KBM-7 (cell line): ENCODE data around the gene FAM217B.
"Not testable (repeated sequence)": the region's sequence is repeated elsewhere in the genome, so short reads cannot be mapped to it uniquely, and the experiment has no call there.

ENCODE experiments used
- DNase-seq: peaks from one replicate; pipeline ENCODE4 v3.0.0-alpha.2; 2015
- in situ Hi-C: fragments of 300-500 bp; cut with MboI; formaldehyde crosslinking; loops from 2 replicates; pipeline ENCODE4 v1.14.3; 2020; ENCODE audit warnings: low sequenced_read_pairs, low pct_unique_long_range_greater_than_20kb, mixed read lengths

The FAM217B gene

DNA sequence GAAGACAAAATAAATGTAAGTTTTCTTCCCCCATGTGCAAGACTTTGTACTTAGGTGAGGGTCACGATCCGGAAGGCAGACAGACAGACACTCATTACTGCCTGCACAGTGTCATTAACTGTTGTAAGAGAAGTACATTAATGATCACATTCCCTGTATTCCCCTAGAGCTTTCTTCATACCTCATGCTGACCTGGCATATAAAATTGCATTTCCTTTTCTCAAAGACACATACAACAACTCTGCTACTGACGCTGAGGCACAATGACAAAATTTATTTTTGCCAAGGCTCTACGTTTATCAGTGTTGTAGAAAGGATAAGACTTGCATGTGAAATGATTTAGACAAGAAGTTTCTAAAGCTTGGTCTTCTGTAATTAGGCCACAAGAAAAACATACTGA is 3.8 kb upstream of the FAM217B start:
- no peak for DNase-seq
- in situ Hi-C loops = no loop called here

DNA sequence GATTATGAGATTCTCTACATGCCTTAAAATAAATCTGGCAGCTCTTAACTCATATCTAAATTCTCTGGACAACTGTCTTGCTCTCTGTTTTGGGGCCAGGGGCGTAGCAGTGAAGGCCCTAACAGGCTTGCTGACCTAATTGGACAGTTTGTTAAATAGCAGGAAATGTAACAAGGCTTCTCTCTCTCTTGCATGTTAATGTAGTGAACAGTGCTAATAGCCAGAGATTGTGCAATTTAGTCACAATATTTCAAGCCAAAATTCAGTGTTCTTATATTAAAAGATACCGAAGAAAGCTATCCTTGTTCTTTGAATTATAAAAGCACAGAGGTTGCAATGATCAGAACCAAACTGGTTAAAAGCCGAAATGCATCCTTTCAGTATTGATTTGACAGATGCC is 3.0 kb upstream of the FAM217B start:
- no peak for DNase-seq
- in situ Hi-C loops = no loop called here

DNA sequence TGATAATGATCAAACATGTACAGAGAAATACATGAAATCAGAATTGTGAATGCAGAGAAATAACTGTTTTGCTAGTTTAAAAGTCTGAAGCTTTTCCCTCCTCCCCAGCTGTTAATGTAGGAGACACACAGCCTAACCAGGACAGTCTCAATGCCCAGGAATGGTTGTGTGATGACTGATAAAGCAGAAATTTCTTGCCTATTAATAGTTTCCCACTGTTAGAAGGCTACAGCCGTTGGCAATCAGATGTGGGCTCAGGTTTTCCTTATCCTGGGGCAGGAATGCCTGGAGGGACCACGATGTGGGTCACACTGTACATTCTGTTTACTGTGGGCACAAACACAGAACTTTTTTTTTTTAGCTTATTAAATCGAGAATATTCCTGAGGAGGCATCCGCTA is 2.0 kb upstream of the FAM217B start:
- in situ Hi-C loops = no loop called here
- no peak for DNase-seq

DNA sequence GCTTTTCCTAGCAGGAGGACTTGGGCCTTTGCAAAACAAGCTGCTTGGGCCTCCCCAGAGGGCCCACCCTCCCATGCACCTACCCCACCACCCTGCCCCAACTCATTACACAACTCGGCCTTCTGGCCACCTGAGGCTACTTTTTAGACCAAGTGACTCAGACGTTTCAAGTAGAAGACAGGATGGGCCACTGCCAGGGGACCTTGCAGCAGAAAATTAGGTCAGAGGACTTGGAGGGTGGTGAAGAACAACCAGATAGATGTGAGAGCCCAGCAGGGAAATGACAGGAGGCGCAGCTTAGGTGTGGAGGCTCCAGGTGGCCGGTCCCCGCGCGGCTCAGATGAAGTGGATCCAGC is 1.5 kb upstream of the FAM217B start:
- no peak for DNase-seq
- in situ Hi-C loops = no loop called here

DNA sequence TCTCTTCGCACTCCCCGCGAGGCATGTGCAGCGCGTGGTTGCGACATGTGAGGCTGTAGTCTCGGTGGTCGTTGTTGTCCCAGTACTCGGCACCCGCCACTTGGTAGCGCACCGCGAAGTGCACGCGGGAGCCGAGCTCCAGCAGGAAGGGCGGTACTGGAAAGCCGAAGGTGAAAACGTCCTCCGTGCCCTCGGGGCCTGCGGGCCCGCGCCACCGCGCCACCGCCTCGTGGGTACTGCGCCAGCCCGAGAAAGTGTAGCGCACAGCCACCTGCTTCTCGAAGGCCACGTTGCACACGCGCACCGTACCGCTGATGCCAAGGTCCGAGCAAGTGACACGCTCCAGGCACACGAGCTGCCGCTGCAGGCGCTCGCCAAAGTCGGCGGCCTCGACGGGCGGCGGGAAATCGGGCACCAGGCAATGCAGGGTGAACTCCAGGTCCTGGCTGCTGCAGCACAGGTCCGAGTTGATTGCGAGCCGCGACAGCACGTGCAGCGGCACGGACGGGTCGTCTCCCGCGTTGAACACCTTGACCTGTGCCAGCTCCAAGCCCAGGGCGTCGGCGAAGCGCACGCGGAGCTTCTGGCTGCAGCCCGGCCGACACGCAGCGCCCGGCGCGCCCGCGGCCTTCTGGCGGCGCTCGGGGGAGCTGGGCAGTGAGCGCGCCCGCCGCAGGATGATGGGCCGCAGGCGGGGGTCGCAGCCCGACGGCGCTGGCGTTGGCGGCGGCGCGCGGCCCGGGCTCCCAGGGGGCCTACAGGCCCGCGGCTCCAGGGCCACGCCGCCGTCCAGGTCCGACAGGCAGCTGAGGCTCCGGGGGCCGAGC is 924 bp upstream of the FAM217B start:
- in situ Hi-C loops = no loop called here
- DNase-seq = no peak

DNA sequence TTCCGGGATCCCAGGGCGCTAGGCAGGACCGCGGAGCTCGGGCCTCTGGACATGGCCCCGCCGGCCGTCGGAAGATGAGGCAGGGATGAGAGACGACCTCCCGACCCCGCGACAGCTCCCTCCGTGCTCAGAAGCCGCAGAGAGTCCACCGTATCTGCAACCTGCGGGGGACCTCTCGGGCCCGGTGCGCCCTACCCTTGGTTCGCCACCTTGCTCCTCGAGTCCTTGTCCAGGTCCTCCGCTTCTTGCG is 385 bp upstream of the FAM217B start:
- in situ Hi-C loops = no loop called here
- no peak for DNase-seq

DNA sequence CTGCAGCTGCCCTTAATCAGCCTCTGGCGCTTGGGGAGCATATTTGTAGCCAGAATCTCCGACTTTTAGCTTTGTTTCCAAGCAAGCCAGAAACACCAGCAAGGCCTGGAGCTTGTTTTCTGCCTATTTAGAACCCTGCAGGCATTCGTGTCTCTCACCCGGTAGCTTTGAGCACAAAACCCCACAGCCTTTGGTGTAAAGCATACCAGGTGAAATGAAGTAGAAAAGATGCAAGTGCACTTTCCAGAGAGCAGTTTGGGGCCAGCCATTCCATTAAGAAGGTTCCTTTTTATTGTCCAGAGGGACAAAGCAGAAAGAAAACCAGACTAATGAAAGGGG is 736 bp downstream of the FAM217B start:
- DNase-seq = no peak
- in situ Hi-C loops = no loop called here

DNA sequence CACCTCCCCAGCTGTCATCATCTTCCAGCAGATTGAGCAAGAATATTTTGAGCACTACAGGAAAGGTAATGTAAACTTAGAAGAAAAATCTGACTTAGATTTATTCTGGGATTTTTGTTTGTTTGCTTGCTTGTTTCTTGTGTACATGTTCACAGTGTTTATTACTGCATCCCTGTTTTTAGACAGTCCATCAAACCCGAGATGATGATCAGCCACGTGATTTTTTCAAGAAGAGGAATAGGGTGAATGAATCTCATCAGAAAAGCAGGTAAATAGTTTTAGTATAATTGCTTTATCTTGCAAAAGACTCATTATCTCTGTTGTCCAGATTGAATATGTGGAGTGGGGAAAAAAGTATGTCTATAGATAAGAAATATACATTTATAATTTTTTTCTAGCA is 2.1 kb downstream of the FAM217B start:
- in situ Hi-C loops = no loop called here
- DNase-seq = no peak

DNA sequence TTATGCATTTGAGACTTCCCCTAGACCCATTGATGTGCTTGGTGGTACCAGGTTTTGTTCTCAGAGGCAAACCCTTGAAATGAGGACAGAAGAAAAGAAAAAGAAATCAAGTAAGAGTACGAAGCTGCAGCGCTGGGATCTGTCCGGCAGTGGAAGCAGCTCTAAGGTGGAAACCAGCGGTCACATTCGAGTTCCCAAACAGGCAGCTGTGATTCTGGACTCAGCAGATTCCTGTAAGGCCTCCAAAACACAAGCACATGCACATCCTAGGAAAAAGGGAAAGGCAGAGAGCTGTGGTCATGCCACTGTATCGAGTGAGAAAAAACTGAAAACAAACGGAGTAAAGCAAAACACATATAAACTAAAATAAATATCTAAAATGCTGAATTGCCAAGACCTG is 4.5 kb downstream of the FAM217B start:
- in situ Hi-C loops = no loop called here
- no peak for DNase-seq

DNA sequence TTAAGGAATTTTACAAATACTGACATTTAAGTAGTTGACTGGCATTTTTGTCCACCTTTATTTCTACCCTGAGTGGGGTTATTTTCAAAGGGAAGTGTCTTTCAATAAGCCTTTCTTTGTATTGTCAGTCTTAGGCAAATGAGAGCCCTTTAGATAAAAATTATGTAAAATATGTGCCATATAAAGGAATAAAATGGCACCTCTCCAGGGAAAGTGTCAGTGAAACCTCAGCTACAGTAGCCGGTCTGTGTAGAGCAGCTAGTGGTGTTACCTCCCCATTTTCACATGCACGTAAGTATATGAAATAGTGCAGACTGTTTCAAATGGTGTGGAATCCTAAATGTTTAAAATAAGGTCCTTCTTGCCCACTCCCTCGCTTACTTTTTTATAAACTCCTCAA is 5.0 kb downstream of the FAM217B start:
- DNase-seq = no peak

DNA sequence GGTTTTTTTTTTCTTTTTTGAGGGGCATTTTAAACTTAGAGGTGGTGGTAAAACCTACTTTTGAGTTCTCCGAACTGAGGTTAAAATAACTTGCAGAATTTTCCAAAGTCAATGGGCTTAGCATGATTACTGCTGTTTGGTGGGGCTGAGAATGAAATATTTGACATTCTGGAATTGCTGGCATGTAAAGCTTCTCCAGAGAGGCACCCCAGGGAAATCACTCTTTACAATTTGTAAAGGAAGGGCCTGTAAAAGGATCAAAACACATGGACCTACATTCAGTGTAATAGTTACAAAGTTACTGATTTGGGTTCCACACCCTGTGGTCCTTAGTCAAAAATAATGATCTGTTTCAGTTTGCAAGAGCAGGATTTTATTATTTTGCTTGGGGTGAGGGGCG is 5.5 kb downstream of the FAM217B start:
- in situ Hi-C loops = no loop called here
- DNase-seq = no peak

More for the DNA sequence above, 5.0 kb downstream of the FAM217B start:
- in situ Hi-C loops = no loop called here

DNA sequence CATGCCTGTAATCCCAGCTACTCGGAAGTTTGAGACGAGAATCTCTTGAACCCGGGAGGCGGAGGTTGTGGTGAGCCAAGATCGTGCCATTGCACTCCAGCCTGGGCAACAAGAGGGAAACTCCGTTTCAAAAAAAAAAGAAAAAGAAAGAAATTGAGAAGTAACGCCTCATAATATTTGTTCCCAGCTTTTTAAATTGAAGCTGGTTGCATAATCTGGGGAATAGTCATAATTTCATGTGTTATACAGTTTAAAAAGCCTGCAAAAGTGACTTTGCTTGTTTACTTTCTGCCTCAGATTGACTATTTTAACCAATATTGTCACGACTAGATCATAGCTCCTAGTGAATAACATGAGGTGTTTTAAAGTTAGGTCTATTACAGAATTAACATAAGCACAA is 7.2 kb downstream of the FAM217B start:
- in situ Hi-C loops = no loop called here
- no peak for DNase-seq

DNA sequence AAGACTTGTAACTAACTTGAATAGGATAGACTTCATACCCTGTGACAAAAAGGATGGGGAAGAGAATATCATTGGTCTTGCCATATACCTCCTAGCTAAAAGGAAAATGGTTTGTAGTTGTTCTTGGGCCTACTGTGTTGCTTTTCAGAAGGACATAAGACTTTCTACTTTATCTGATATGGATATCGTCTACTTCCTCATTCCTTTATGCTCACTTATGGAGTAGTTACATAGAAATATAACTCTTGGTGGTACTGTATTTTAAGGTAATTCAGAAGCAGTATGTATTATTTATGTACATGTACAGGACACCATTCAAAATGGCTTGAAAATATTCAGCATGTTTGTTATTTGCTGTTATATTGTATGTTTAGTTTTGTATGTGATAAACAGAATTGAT is 8.0 kb downstream of the FAM217B start:
- in situ Hi-C loops = no loop called here
- peak; percentile 45 for DNase-seq

DNA sequence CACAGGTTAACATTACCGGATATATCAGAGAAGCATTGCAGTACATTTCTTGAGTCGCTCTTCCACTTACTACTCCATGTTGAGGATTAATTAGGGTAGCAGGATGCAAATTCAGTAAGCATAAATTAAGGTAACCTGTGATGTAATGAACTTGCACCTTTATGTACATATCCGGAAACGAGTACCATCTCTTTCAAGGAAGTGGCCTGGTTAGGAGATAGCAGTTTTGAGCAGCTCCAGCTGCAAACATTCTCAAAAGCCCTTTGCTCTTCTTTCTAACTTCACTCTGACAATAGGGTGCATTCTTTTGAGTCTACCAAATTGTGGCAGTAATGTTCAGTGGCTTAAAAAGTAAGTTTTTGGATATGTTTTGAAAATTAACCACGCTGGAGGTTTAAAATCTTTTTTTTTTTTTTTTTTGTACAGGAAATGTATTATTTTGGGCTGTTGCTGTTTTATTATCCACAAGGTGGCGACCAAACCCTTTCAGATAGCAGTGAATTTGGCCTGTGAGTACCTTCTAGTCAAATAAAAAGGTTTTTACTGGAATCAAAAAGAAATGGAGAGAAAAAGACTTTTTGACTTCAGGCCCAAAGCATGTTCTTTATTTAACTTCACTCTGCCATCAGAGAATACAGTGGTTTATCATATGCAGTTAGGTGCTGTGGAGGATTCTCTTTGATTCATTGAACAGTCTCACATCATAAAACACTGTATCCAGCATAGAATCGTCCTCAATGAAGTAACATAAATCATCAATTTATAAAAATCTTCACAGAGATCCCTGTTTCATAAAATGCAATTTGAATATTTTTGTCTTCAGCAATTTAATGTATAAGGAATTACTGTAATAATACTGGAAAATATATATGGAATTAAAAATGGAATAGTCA is 8.9 kb downstream of the FAM217B start:
- DNase-seq = peak; percentile 70
- in situ Hi-C loops = no loop called here

DNA sequence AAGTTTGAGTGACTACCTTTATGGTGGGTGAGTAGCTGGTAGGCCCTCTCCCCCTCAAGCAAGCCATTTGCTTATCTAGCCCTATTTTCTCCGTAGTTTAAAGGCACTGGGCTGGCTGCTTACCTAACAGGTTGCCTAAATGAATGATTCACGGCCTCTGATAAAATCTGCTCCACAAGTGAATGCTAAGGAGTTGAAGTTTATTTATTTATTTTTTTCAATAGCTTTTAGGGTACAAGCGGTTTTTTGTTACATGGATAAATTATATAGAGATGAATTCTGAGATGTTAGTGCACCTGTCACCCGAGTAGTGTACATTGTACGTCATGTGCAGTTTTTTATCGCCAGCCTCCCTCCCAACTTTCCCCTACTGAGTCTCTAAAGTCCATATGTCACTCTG is 9.7 kb downstream of the FAM217B start:
- in situ Hi-C loops = no loop called here
- no peak for DNase-seq

DNA sequence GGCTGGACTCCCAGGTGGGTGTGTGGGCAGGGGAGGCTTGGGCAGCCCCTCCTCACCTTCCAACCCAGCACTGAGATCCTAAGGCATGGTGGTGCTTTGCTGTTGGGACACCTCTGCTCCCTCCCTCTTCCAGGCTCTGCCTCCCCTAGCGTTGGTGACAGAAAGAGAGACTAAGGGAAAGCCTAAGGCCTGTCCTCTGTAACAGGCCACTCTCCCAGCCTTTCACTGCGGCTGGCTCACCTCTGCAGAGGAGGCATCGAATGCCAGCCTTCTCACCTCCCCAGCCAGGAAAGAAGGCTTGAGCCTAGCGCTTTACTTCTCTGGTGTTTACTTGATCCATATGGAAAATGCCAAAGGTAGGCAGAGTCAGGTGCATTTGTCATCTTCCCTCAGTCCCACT is 14.5 kb downstream of the FAM217B start:
- in situ Hi-C loops = no loop called here

DNA sequence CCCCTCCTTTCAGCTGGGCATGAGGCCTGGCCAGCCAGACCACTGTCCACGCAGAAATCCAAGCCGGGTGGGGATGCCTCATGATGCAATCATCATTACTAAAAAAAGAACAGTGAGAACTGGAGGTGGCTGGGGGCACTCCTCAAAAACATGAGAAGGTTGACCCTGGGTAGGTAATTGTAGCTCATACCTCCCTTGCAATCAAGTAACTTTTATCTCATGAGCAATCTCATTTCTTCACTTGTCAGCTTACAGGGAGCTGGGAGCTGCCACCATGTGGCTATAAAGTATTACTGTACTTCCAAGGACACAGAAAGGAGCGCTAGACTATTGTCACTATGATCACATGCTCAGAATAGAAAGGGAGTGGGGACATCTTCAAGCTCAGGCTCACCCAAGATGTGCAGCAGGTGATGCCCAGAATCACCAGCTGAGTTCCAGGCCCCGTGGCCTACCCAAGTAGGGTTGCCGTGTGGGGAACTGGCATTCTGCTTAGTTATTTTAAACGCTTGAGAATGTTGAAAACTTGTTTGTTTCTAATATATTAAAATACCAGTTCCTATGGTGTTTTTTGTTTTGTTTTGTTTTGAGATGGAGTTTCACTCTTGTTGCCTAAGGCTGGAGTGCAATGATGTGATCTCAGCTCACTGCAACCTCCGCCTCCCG is 15.1 kb downstream of the FAM217B start:
- in situ Hi-C loops = no loop called here
- peak; percentile 58 for DNase-seq

More for the DNA sequence above, 14.5 kb downstream of the FAM217B start:
- DNase-seq = no peak

DNA sequence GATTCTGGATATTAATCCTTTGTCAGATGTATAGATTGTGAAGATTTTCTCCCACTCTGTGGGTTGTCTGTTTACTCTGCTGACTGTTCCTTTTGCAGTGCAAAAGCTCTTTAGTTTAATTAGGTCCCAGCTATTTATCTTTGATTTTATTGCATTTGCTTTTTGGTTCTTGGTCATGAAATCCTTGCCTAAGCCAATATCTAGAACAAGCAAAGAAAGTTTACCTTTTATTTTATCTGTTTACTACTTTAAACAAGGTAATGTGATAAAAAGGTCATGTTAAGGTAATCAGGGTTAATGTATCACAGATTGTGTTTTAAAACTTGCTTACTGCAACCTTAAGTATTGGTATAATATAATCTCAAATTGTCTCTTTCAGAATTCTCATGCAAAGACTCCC is 17.4 kb downstream of the FAM217B start:
- in situ Hi-C loops = not testable (repeated sequence)

DNA sequence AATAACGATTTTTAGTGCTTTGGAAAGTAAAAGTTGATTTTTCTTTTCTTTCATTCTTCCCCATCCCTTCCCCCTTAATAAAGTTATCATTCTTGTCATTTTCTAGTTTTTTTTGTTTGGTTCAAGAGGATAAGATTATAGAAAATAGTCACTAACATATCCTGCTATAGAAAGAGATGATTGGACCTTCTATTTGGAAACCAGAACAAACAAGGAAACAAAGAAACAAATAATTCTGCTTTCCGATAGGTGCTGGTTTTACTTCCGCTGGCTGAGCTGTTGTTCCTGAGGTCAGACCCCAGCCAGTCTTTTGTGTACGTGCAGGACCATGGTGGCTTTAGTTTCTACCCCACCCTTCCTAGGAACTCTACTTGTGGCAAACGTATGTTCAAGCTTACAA is 17.9 kb downstream of the FAM217B start, which contains the start of gene CDH26:
TSS of gene CDH26 (plus strand) at position 301 of the 400 bp plus-strand sequence. CDS start 304 bp downstream, outside the sequence.
- DNase-seq = no peak
- in situ Hi-C loops = no loop called here

More for the DNA sequence above, 17.4 kb downstream of the FAM217B start:
- DNase-seq = not testable (repeated sequence)

DNA sequence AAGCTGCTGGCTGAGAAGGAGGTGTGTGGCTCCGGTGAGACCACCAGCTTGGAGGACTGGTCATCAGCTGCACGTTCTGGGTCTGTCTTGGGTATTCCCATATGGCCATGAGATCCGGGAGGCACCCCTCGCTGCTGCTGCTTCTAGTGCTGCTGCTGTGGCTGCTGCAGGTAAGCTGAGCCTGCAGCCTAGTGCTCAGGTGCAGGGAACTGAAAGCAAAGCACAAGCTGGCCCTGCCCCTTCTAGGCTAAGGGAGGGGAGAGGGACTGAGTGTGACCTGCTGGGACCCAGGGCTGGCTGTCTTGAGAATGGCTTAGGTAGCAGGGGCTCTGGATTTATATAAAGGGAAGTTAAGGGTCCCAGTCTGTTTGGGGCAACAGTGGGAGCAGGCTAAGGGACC is 18.4 kb downstream of the FAM217B start:
- no peak for DNase-seq
- in situ Hi-C loops = no loop called here
